ENCODE results near the gene CRTC1. TPM values are rescaled to one million over a fixed set of nuclear protein-coding genes. Genes with fewer than 3 reads are reported as not detected.
A peak's percentile ranks its signal among the peaks of the same experiment; 100 is the strongest.

CRTC1 gene
- total and polyA plus RNA-seq, 2 of the 13 experiments (the other 11 are each of a cell fraction or from before 2014, with no cell fraction given), result 2.0 to 2.7 TPM

GRCh38 chr19:18737954-18738351 is 54.5 kb downstream of the CRTC1 start (continued):
- TF ChIP-seq ZNF563 (CRISPR knock-in tag; IDR thresholded peaks at IDR 0.05), result no peak
- no peak for TF ChIP-seq ZUFSP (CRISPR knock-in tag; IDR thresholded peaks at IDR 0.05; ENCODE audit: borderline replicate concordance)
- TF ChIP-seq AHDC1 (CRISPR knock-in tag; IDR thresholded peaks at IDR 0.05; ENCODE audit: borderline replicate concordance), result no peak
- 0 out of 2 replicates have a peak, but pooled peaks have one; percentile 18 for TF ChIP-seq ZNF574 (CRISPR knock-in tag; IDR thresholded peaks at IDR 0.05)
- no peak for TF ChIP-seq ARNT2 (CRISPR knock-in tag; IDR thresholded peaks at IDR 0.05; ENCODE audit: low read depth)
- no peak for TF ChIP-seq ZBTB38 (CRISPR knock-in tag; IDR thresholded peaks at IDR 0.05)

All from HepG2 (cell line).